GM23248 (cell line): ENCODE measurements around the gene FAM114A2. TPM values are rescaled to one million over a fixed set of nuclear protein-coding genes. Genes with fewer than 3 reads are reported as not detected.
A peak's percentile ranks its signal among the peaks of the same experiment; 100 is the strongest.

Experiments used
- DNase-seq: peaks from one replicate; pipeline ENCODE4 v3.0.0-alpha.2; 2015
- H2AFZ ChIP-seq: fragments of 200-600 bp; sonication (generic); 2 replicates; pipeline ENCODE4 v1.6.1; 2016; ENCODE audit warnings: antibody characterized with exemption
- H3F3A ChIP-seq: fragments of 200-600 bp; sonication (generic); 2 replicates; pipeline ENCODE4 v1.6.1; 2016; ENCODE audit warnings: mild to moderate bottlenecking, antibody characterized with exemption, mixed run types; ENCODE audit not compliant: insufficient read depth
- H3K27ac ChIP-seq: fragments of 200-600 bp; sonication (generic); 2 replicates; pipeline ENCODE4 v1.5.1; 2016; ENCODE audit warnings: mild to moderate bottlenecking
- H3K27me3 ChIP-seq: fragments of 200-600 bp; sonication (generic); replicated peaks from 2 replicates; pipeline ENCODE4 v1.6.1; 2016; ENCODE audit warnings: mild to moderate bottlenecking; ENCODE audit not compliant: insufficient read depth
- H3K36me3 ChIP-seq: fragments of 200-600 bp; sonication (generic); 2 replicates; pipeline ENCODE4 v1.6.1; 2016; ENCODE audit warnings: low read depth, mild to moderate bottlenecking
- H3K4me1 ChIP-seq: fragments of 200-600 bp; sonication (generic); 2 replicates; pipeline ENCODE4 v1.6.1; 2016; ENCODE audit warnings: mild to moderate bottlenecking; ENCODE audit not compliant: insufficient read depth
- H3K4me2 ChIP-seq: fragments of 200-600 bp; sonication (generic); one replicate; pipeline ENCODE4 v1.6.1; 2016; ENCODE audit warnings: mild to moderate bottlenecking; ENCODE audit not compliant: unreplicated experiment
- H3K4me3 ChIP-seq: fragments of 200-600 bp; sonication (generic); 2 replicates; pipeline ENCODE4 v1.5.1; 2016; ENCODE audit warnings: mild to moderate bottlenecking
- H3K79me2 ChIP-seq: fragments of 200-600 bp; sonication (generic); 2 replicates; pipeline ENCODE4 v1.6.1; 2016; ENCODE audit warnings: mild to moderate bottlenecking; ENCODE audit not compliant: insufficient read depth
- H3K9ac ChIP-seq: fragments of 200-600 bp; sonication (generic); 2 replicates; pipeline ENCODE4 v1.6.1; 2016; ENCODE audit warnings: mild to moderate bottlenecking
- H3K9me2 ChIP-seq: fragments of 200-600 bp; sonication (generic); 2 replicates; pipeline ENCODE4 v1.6.1; 2016; ENCODE audit warnings: mixed run types, mild to moderate bottlenecking, moderate library complexity; ENCODE audit not compliant: insufficient read depth
- H3K9me3 ChIP-seq: fragments of 200-600 bp; sonication (generic); one replicate; pipeline ENCODE4 v1.6.1; 2017; ENCODE audit warnings: low read depth
- H4K20me1 ChIP-seq: fragments of 200-600 bp; sonication (generic); 2 replicates; pipeline ENCODE4 v1.6.0; 2016; ENCODE audit not compliant: insufficient read depth
- EZH2 ChIP-seq: fragments of 200-600 bp; sonication (generic); IDR thresholded peaks from 2 replicates; pipeline ENCODE4 v1.6.1; 2018; ENCODE audit warnings: antibody characterized with exemption, mild to moderate bottlenecking; ENCODE audit not compliant: insufficient read depth, poor library complexity, severe bottlenecking
- EZH2phosphoT487 ChIP-seq: fragments of 200-600 bp; sonication (generic); IDR thresholded peaks from 2 replicates; pipeline ENCODE4 v1.6.1; 2018; ENCODE audit warnings: antibody characterized with exemption, moderate library complexity, mild to moderate bottlenecking, low read depth; ENCODE audit not compliant: insufficient read depth
- WGBS, 2 experiments: methylation state at CpG; one replicate each; pipeline ENCODE4 v1.1.6; 2015 to 2017; ENCODE audit warnings: low lambda C conversion rate in 2 of 2, low coverage in 1 of 2; ENCODE audit errors: missing lambda C conversion rate in 2 of 2; 5-methylcytosine and 5-hydroxymethylcytosine counted together
- in situ Hi-C: fragments of 300-500 bp; cut with MboI; formaldehyde crosslinking; loops from 2 replicates; pipeline ENCODE4 v1.15.0; 2020
- polyA plus RNA-seq: library from polyadenylated mRNA; unstranded; fragments of >200 nt; fragmentation: Nextera tagmentation; extraction: Ambion mirVana; gene quantifications from 2 replicates; pipeline ENCODE4 v1.2.1, GENCODE V29; 2016
- total RNA-seq: library from RNA; depleted of rRNA; stranded (reverse); fragments of >200 nt; shearing (Covaris generic); gene quantifications from 2 replicates; pipeline ENCODE4 v1.2.3, GENCODE V29; 2014

The FAM114A2 gene
- total and polyA plus RNA-seq, 2 experiments from 2014 or later, result 20.2 to 27.0 TPM

GRCh38 chr5:153999995-154000394 lies 38.7 kb downstream of the FAM114A2 start:
- H3K27ac ChIP-seq, result no peak overlapping the region
- in situ Hi-C loops, result loop anchor here (25.0 kb wide), 1 partner anchor 612 kb away; no protein-coding TSS in a partner anchor

GRCh38 chr5:153998768-153999167 lies 39.9 kb downstream of the FAM114A2 start:
- Histone ChIP-seq H3K36me3 (peaks cover 30% of the 10 kb centered on the region), H3K4me2 (no peak overlapping the region), H2AFZ (no peak overlapping the region), H3F3A (0 out of 2 replicates have a peak, but pooled peaks cover 4% of the 10 kb centered on the region), H3K9ac (no peak overlapping the region), H3K4me3 (no peak overlapping the region), H4K20me1 (no peaks in the 10 kb centered on the region), H3K9me3 (no peaks in the 10 kb centered on the region), H3K27ac (no peak overlapping the region), H3K4me1 (0 out of 2 replicates have a peak, but pooled peaks cover 3% of the 10 kb centered on the region), H3K79me2 (no peaks in the 10 kb centered on the region), H3K9me2 (no peaks in the 10 kb centered on the region), H3K27me3 (no peaks in the 10 kb centered on the region)
- in situ Hi-C loops, result loop anchor here (25.0 kb wide), 1 partner anchor 614 kb away; no protein-coding TSS in a partner anchor
- 100% methylated on average over 1 of the region's 1 CpG for WGBS, 2 experiments
- TF ChIP-seq EZH2phosphoT487 (no peak), EZH2 (no peak)
- DNase-seq, result no peak

More at GRCh38 chr5:153999995-154000394, 38.7 kb downstream of the FAM114A2 start:
- TF ChIP-seq EZH2phosphoT487, result no peak
- no peak for TF ChIP-seq EZH2
- H3K79me2 ChIP-seq, result no peaks in the 10 kb centered on the region
- H3K4me2 ChIP-seq, result no peak overlapping the region
- no peak for DNase-seq
- 0 out of 2 replicates have a peak, but pooled peaks cover 4% of the 10 kb centered on the region for H3F3A ChIP-seq
- H4K20me1 ChIP-seq, result no peaks in the 10 kb centered on the region
- H3K9me2 ChIP-seq, result no peaks in the 10 kb centered on the region
- H3K27me3 ChIP-seq, result no peaks in the 10 kb centered on the region
- H3K9ac ChIP-seq, result no peak overlapping the region
- 95 to 97% methylated on average over 3 of the region's 3 CpGs for WGBS, 2 experiments
- H2AFZ ChIP-seq, result no peak overlapping the region
- H3K4me3 ChIP-seq, result no peak overlapping the region
- 0 out of 2 replicates have a peak, but pooled peaks cover 3% of the 10 kb centered on the region for H3K4me1 ChIP-seq
- no peaks in the 10 kb centered on the region for H3K9me3 ChIP-seq
- H3K36me3 ChIP-seq, result peaks cover 22% of the 10 kb centered on the region

GRCh38 chr5:153998010-153998409 lies 40.7 kb downstream of the FAM114A2 start:
- H3K79me2 ChIP-seq, result no peaks in the 10 kb centered on the region
- H3K4me3 ChIP-seq, result no peak overlapping the region
- DNase-seq, result peak; percentile 7

GRCh38 chr5:153991168-153991567 lies 47.5 kb downstream of the FAM114A2 start:
- H3K36me3 ChIP-seq, result peaks cover 24% of the 10 kb centered on the region
- no peaks in the 10 kb centered on the region for H3F3A ChIP-seq
- no peak overlapping the region for H3K27ac ChIP-seq
- no peak overlapping the region for H3K9ac ChIP-seq
- no peaks in the 10 kb centered on the region for H3K27me3 ChIP-seq
- H3K4me2 ChIP-seq, result no peak overlapping the region
- no peak overlapping the region for H3K4me3 ChIP-seq
- no peak for DNase-seq
- no peaks in the 10 kb centered on the region for H3K4me1 ChIP-seq
- no peak for TF ChIP-seq EZH2
- no peak for TF ChIP-seq EZH2phosphoT487
- H2AFZ ChIP-seq, result no peak overlapping the region
- H3K9me3 ChIP-seq, result no peaks in the 10 kb centered on the region
- no peaks in the 10 kb centered on the region for H3K9me2 ChIP-seq
- in situ Hi-C loops, result loop anchor here (25.0 kb wide), 1 partner anchor 621 kb away; no protein-coding TSS in a partner anchor
- no peaks in the 10 kb centered on the region for H4K20me1 ChIP-seq
- no peaks in the 10 kb centered on the region for H3K79me2 ChIP-seq

More at GRCh38 chr5:153998010-153998409, 40.7 kb downstream of the FAM114A2 start:
- Histone ChIP-seq H3K9me2 (no peaks in the 10 kb centered on the region), H3K9ac (no peak overlapping the region), H3K9me3 (no peaks in the 10 kb centered on the region), H4K20me1 (no peaks in the 10 kb centered on the region), H3K36me3 (peaks cover 34% of the 10 kb centered on the region), H3K27ac (no peak overlapping the region), H3K4me1 (0 out of 2 replicates have a peak, but pooled peaks cover 3% of the 10 kb centered on the region), H2AFZ (no peak overlapping the region), H3K27me3 (no peaks in the 10 kb centered on the region), H3K4me2 (no peak overlapping the region), H3F3A (0 out of 2 replicates have a peak, but pooled peaks cover 4% of the 10 kb centered on the region)
- TF ChIP-seq EZH2phosphoT487 (no peak), EZH2 (no peak)
- WGBS, 2 experiments, result 5 to 9% methylated on average over 1 of the region's 1 CpG
- in situ Hi-C loops, result loop anchor here (25.0 kb wide), 1 partner anchor 614 kb away; no protein-coding TSS in a partner anchor

- TF ChIP-seq EZH2phosphoT487, result no peak
- no peak for TF ChIP-seq EZH2
- no peaks in the 10 kb centered on the region for H3F3A ChIP-seq
- no peaks in the 10 kb centered on the region for H3K9me2 ChIP-seq
- H2AFZ ChIP-seq, result no peak overlapping the region
- no peak overlapping the region for H3K4me2 ChIP-seq
- no peaks in the 10 kb centered on the region for H3K79me2 ChIP-seq
- no peaks in the 10 kb centered on the region for H3K27me3 ChIP-seq
- H3K4me3 ChIP-seq, result no peak overlapping the region
- WGBS, 2 experiments, result 92 to 96% methylated on average over 5 of the region's 5 CpGs
- in situ Hi-C loops, result loop anchor here (25.0 kb wide), 1 partner anchor 624 kb away; no protein-coding TSS in a partner anchor
- H3K4me1 ChIP-seq, result no peaks in the 10 kb centered on the region
- H3K36me3 ChIP-seq, result peaks cover 15% of the 10 kb centered on the region; the same call in 1 of the 2 replicates
- no peak overlapping the region for H3K9ac ChIP-seq
- H4K20me1 ChIP-seq, result no peaks in the 10 kb centered on the region
- no peak overlapping the region for H3K27ac ChIP-seq
- DNase-seq, result no peak
- no peaks in the 10 kb centered on the region for H3K9me3 ChIP-seq
Measured at GRCh38 chr5:153988510-153988909, 50.2 kb downstream of the FAM114A2 start.
